ES-I3 (cell line): Measurements from ENCODE around the gene MRGPRG.

Experiments
- H3K36me3 ChIP-seq: 2 replicates; pipeline ENCODE4 v1.6.1; 2013; ENCODE audit warnings: mild to moderate bottlenecking, low read length, control low read depth, moderate library complexity; ENCODE audit not compliant: insufficient read depth
- H3K4me1 ChIP-seq: 2 replicates; pipeline ENCODE4 v1.6.1; 2013; ENCODE audit warnings: mild to moderate bottlenecking, control low read depth, low read length; ENCODE audit not compliant: insufficient read depth
- H3K9ac ChIP-seq: 2 replicates; pipeline ENCODE4 v1.6.1; 2013; ENCODE audit warnings: low read depth, mild to moderate bottlenecking, low read length, moderate library complexity
- H3K9me3 ChIP-seq: 2 replicates; pipeline ENCODE4 v1.6.1; 2013; ENCODE audit warnings: mild to moderate bottlenecking, low read length, moderate library complexity; ENCODE audit not compliant: control insufficient read depth, insufficient read depth

MRGPRG gene

GRCh38 chr11:3197044-3197695 lies 21.4 kb downstream of the MRGPRG start:
- Histone ChIP-seq H3K9me3 (no peaks in the 10 kb centered on the region), H3K9ac (no peak overlapping the region), H3K4me1 (peaks cover 4% of the 10 kb centered on the region; the same call in 1 of the 2 replicates), H3K36me3 (no peaks in the 10 kb centered on the region)

GRCh38 chr11:3196161-3197043 lies 22.2 kb downstream of the MRGPRG start:
- Histone ChIP-seq H3K4me1 (peaks cover 4% of the 10 kb centered on the region; the same call in 1 of the 2 replicates), H3K36me3 (no peaks in the 10 kb centered on the region), H3K9ac (no peak overlapping the region), H3K9me3 (no peaks in the 10 kb centered on the region)

GRCh38 chr11:3195251-3196160 lies 23.1 kb downstream of the MRGPRG start:
- H3K9me3 ChIP-seq = no peaks in the 10 kb centered on the region
- H3K36me3 ChIP-seq = no peaks in the 10 kb centered on the region
- no peak overlapping the region for H3K9ac ChIP-seq
- peaks cover 4% of the 10 kb centered on the region; the same call in 1 of the 2 replicates for H3K4me1 ChIP-seq

DNA sequence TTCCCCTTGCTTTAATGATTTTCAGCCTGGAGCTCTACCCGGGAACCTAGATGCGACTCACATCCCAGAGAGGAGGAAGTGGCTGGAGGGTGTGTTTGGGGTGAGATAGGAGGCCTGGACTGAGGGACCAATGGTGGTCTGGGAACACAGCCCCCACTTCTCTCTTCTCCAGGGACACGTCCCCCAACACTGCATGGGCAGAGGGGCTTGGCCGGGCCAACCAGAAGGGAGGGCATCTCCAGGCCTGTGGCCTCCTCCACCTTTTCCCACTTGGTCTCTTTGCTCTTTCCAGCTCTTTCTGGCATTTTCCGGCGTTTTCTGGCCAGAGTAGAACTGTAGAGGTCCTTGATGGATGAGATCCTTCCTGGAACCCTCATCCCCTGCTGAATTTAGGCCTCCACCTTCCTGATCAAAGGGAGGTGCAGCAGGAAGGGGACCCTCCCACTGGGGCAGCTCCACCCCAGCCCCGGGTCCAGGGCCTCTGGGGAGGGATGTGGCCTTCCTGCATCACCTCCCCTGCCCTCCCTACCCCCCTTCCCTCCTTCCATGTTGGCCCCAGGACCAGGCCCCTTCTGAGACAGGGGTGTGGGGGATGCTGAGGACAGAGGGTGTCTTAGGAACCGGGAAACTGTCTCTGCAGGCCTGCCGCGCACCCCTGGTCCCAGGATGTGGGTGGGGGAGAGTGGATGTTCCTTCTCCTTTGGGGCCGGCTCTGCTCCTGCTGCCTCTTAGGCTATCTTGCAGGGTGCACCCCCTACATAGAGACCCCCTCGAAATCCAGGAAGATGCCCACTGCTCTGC lies 24.4 kb downstream of the MRGPRG start:
- H3K9ac ChIP-seq = no peak overlapping the region
- no peaks in the 10 kb centered on the region for H3K36me3 ChIP-seq
- H3K4me1 ChIP-seq = peaks cover 9% of the 10 kb centered on the region; the same call in 1 of the 2 replicates
- H3K9me3 ChIP-seq = no peaks in the 10 kb centered on the region

DNA sequence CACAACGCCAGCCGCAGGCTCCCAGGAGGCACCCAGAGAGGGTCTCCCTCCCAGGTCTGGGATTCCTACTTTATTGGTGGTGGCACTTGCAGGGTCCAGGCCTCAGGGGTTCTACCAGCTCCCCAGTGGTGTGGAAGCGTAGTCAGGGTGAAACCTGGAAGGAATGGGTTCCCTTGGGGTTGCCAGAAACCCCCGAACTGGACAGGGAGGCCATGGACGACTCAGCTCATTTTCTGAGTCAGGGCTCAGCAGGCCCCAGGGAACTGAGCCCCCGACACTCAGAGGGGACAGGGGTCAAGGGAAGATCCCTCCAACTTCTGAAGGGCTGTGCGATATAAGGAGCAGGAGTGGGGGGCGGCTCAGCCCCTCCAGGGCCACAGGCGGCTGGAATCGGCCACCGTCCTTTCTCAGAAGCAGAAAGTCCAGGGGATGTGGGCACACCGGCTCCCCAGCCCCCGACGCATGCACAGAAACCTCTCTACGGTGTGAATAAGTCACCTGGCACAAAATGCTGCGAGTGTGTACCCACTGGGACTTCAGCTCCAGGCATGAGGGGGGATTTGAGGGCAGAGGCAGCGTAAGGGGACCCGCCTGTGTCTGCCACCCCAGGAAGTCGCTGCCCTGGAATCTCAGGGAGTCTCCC lies 25.1 kb downstream of the MRGPRG start:
- H3K4me1 ChIP-seq = peaks cover 13% of the 10 kb centered on the region; the same call in 1 of the 2 replicates
- H3K36me3 ChIP-seq = no peaks in the 10 kb centered on the region
- H3K9ac ChIP-seq = no peak overlapping the region
- no peaks in the 10 kb centered on the region for H3K9me3 ChIP-seq

DNA sequence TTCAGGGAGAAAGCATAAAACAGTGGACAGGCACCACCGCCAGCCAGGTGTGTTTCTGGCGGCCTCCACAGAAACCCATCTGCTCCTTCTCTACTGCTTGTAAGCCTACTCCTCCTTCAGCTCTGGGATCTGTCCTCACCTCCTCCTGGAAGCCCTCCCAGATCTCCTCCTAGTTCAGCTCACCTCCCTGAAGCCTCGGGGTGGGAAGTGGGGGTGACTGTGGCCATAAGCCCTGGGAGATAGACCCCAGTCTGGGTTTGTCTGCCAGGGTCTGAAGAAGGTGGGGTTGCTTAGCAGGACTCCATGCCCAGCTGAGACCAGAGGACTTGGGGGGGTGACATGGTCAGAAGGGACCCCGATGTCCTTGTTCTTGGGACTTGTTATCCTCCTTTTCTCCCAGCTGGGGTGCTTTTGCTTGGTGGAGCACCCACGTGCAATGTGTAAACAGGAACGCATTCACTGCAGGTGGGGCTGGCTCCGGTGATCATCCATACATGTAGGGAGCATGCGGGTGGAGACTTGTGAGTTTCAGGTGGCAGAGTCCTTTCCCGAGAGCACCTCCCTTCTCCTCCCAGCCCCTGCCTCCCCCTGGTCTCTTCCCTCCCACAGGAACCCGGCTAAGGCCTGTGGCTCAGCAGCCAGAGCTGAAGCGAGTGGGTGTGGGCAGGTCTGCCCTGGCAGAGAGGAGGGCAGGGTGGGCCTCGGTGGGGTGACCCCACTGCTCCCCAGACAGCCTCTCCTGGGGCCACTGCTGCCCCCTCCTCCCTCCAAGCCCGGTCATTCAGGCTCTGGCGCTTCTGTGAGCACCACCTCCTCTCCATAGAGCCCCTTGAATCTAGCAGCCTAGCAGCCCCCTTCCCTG lies 25.9 kb downstream of the MRGPRG start:
- Histone ChIP-seq H3K4me1 (peaks cover 15% of the 10 kb centered on the region; the same call in 1 of the 2 replicates), H3K36me3 (no peaks in the 10 kb centered on the region), H3K9ac (no peak overlapping the region), H3K9me3 (no peaks in the 10 kb centered on the region)

DNA sequence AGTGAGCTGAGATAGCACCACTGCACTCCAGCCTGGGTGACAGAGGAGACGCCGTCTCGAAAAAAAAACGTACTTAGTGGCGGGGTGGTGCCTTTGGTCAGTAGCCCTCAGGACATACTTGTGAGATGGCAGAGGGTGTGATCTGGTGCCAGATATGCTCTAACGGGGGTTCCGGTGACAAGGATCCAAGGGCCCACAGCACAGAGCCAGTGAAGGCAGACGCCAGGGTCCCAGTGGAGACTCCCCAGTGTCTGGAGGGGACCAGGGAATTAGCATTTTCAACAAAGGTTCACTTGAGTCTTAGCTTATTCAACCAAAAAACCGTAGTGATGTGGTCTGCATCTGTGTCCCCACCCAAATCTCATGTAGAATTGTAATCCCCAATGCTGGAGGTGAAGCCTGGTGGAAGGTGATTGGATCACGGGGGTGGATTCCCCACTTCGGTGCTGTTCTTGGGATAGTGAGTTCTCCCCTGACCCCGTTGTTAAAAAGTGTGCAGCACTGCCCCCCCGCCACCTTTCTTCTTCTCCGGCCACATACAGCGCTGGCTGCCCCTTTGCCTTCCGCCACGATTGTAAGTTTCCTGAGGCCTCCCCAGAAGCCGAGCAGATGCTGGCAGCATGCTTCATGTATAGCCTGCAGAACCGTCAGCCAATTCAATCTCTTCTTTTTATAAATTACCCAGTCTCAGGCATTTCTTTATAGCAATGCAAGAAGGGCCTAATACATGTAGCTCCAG lies 26.9 kb downstream of the MRGPRG start:
- peaks cover 15% of the 10 kb centered on the region; the same call in 1 of the 2 replicates for H3K4me1 ChIP-seq
- no peaks in the 10 kb centered on the region for H3K9me3 ChIP-seq
- H3K9ac ChIP-seq = no peak overlapping the region
- no peaks in the 10 kb centered on the region for H3K36me3 ChIP-seq

GRCh38 chr11:3190600-3190999 lies 28.0 kb downstream of the MRGPRG start:
- H3K36me3 ChIP-seq = no peaks in the 10 kb centered on the region
- peaks cover 15% of the 10 kb centered on the region; the same call in 1 of the 2 replicates for H3K4me1 ChIP-seq
- no peak overlapping the region for H3K9ac ChIP-seq
- no peaks in the 10 kb centered on the region for H3K9me3 ChIP-seq

GRCh38 chr11:3189886-3190583 lies 28.6 kb downstream of the MRGPRG start:
- no peaks in the 10 kb centered on the region for H3K36me3 ChIP-seq
- H3K9me3 ChIP-seq = no peaks in the 10 kb centered on the region
- peak overlapping the region; percentile 23; the same call in 1 of the 2 replicates for H3K9ac ChIP-seq
- H3K4me1 ChIP-seq = peaks cover 15% of the 10 kb centered on the region; the same call in 1 of the 2 replicates

DNA sequence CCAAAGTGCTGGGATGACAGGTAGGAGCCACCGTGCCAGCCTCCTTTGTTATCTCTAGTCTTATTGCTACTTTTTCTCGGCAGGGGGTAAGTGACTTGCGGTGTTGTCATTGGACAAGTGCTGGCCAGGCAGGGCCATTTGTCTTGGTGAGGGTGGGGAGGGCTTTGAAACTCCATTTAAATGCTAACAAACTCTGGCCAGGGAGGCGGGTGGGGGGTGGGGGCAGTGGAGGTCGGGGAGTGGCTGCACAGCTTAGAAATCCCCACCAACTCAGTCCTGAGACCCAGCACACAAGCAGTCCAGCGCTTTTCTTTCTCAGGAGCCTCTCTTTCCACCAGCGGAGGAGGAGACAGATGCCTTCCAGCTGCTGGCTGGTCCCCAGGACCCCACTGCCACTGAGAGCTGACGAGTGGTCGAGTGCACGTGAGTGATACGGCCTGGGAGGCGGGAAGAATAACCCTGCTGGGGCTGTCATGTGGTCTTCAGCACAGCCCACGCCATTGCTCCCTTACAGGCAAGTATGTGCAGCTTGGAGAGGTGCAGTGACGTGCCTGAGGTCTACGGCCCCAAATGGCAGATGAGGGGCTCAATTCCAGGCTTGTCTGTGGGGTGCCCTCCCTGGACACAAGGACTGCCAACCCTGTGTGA lies 29.3 kb downstream of the MRGPRG start:
- peaks cover 15% of the 10 kb centered on the region; the same call in 1 of the 2 replicates for H3K4me1 ChIP-seq
- no peaks in the 10 kb centered on the region for H3K36me3 ChIP-seq
- no peaks in the 10 kb centered on the region for H3K9me3 ChIP-seq
- H3K9ac ChIP-seq = peak overlapping the region; percentile 23; the same call in 1 of the 2 replicates

DNA sequence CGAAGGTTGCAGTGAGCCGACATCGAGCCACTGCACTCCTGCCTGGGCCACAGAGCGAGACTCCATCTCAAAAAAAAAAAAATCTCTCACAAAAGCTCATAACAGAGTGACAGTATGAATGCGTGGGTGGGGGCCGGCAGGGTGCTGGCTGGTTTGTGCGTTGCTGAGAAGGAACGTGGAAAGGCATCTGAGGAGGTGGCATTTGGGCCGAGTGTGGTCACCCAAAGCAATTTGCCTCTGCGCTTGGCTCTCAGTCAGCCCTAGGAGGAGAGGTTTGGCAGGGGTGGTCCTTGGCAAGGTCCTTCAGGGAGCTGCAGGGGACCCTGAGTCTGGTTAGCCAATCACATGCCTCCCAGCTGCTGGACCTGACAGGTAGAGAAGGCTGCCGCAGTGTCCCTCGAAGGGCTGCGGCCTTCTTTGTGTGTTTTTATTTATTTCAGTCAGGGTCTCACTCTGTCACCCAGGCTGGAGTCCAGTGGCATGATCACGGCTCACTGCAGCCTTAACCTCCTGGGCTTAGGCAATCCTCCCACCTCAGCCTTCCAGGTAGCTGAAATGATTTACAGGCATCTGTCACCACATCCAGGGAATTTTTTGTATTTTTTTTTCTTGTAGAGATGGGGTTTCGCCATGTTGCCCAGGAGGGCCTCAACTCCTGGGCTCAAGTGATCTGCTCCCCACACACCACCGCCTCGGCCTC lies 30.0 kb downstream of the MRGPRG start:
- no peak overlapping the region for H3K9ac ChIP-seq
- no peaks in the 10 kb centered on the region for H3K36me3 ChIP-seq
- peaks cover 15% of the 10 kb centered on the region; the same call in 1 of the 2 replicates for H3K4me1 ChIP-seq
- no peaks in the 10 kb centered on the region for H3K9me3 ChIP-seq
